SJCRH30 (cell line): ENCODE data around the gene PPOX. TPM values are rescaled to one million over a fixed set of nuclear protein-coding genes. Genes with fewer than 3 reads are reported as not detected.

Experiments
- DNase-seq, 2 experiments: peaks; one replicate each; pipeline ENCODE4 v3.0.0-alpha.2; 2015 to 2020
- H3K27ac ChIP-seq: fragments of 250-450 bp; sonication (Bioruptor Pico); 2 replicates; pipeline ENCODE4 v1.5.1; 2020; ENCODE audit warnings: mild to moderate bottlenecking, moderate library complexity
- H3K27me3 ChIP-seq: fragments of 250-450 bp; sonication (Bioruptor Pico); 2 replicates; pipeline ENCODE4 v1.5.1; 2020; ENCODE audit warnings: mild to moderate bottlenecking, moderate library complexity
- H3K36me3 ChIP-seq: fragments of 250-450 bp; sonication (Bioruptor Pico); 2 replicates; pipeline ENCODE4 v1.5.1; 2020; ENCODE audit warnings: mild to moderate bottlenecking, moderate library complexity
- H3K4me1 ChIP-seq: fragments of 250-450 bp; sonication (Bioruptor Pico); 2 replicates; pipeline ENCODE4 v1.5.1; 2020; ENCODE audit warnings: mild to moderate bottlenecking, moderate library complexity
- H3K4me3 ChIP-seq: fragments of 250-450 bp; sonication (Bioruptor Pico); 2 replicates; pipeline ENCODE4 v1.5.1; 2020; ENCODE audit warnings: mild to moderate bottlenecking, moderate library complexity
- H3K9me3 ChIP-seq: fragments of 250-450 bp; sonication (Bioruptor Pico); replicated peaks from 2 replicates; pipeline ENCODE4 v1.5.1; 2020; ENCODE audit warnings: mild to moderate bottlenecking, moderate library complexity
- total RNA-seq: library from RNA; depleted of rRNA; stranded (reverse); fragments of >200 nt; shearing (Covaris generic); gene quantifications from 2 replicates; pipeline ENCODE4 v1.2.3, GENCODE V29; 2014

PPOX gene
- total RNA-seq, 1 experiment from 2014 or later, result 13.5 TPM

- Histone ChIP-seq H3K4me1 (peaks cover 15% of the 10 kb centered on the region), H3K27ac (no peak overlapping the region), H3K27me3 (no peaks in the 10 kb centered on the region), H3K9me3 (no peaks in the 10 kb centered on the region), H3K36me3 (peaks cover 35% of the 10 kb centered on the region), H3K4me3 (no peak overlapping the region)
- DNase-seq, result no peak
Measured at GRCh38 chr1:161195171-161195570, 28.9 kb downstream of the PPOX start.

GRCh38 chr1:161196111-161196510 is 29.9 kb downstream of the PPOX start:
- peaks cover 32% of the 10 kb centered on the region for H3K36me3 ChIP-seq
- H3K27ac ChIP-seq, result no peak overlapping the region; the same call in 1 of the 2 replicates
- H3K4me1 ChIP-seq, result peaks cover 24% of the 10 kb centered on the region
- H3K27me3 ChIP-seq, result no peaks in the 10 kb centered on the region
- H3K4me3 ChIP-seq, result no peak overlapping the region
- no peak for DNase-seq
- H3K9me3 ChIP-seq, result no peaks in the 10 kb centered on the region

- peak; percentile 73 to 78 for DNase-seq
- H3K27ac ChIP-seq, result peak overlapping the region; percentile 93
- peaks cover 26% of the 10 kb centered on the region for H3K4me1 ChIP-seq
- peak overlapping the region; percentile 57 for H3K4me3 ChIP-seq
- H3K9me3 ChIP-seq, result no peaks in the 10 kb centered on the region
- H3K36me3 ChIP-seq, result peaks cover 25% of the 10 kb centered on the region
- no peaks in the 10 kb centered on the region for H3K27me3 ChIP-seq
Measured at GRCh38 chr1:161196521-161197451, 30.6 kb downstream of the PPOX start.

GRCh38 chr1:161197560-161198193 is 31.5 kb downstream of the PPOX start:
- DNase-seq, result no peak
- H3K27me3 ChIP-seq, result no peaks in the 10 kb centered on the region
- H3K4me1 ChIP-seq, result peaks cover 26% of the 10 kb centered on the region
- H3K4me3 ChIP-seq, result peak overlapping the region; percentile 57
- peak overlapping the region; percentile 93 for H3K27ac ChIP-seq
- no peaks in the 10 kb centered on the region for H3K9me3 ChIP-seq
- peaks cover 16% of the 10 kb centered on the region for H3K36me3 ChIP-seq

- DNase-seq, result peak; percentile 76 to 85
- Histone ChIP-seq H3K36me3 (peaks cover 10% of the 10 kb centered on the region), H3K4me3 (peak overlapping the region; percentile 57), H3K4me1 (peaks cover 26% of the 10 kb centered on the region), H3K27me3 (no peaks in the 10 kb centered on the region), H3K9me3 (no peaks in the 10 kb centered on the region), H3K27ac (peak overlapping the region; percentile 93)
Measured at GRCh38 chr1:161198194-161198896, 32.1 kb downstream of the PPOX start.

GRCh38 chr1:161198897-161199431 is 32.7 kb downstream of the PPOX start, which contains the start of gene ADAMTS4:
TSS of gene ADAMTS4 (minus strand) at chr1:161199054. CDS start at chr1:161198627, 427 bp downstream.
- no peaks in the 10 kb centered on the region for H3K9me3 ChIP-seq
- DNase-seq, result peak; percentile 97 to 98
- H3K27me3 ChIP-seq, result no peaks in the 10 kb centered on the region
- peaks cover 26% of the 10 kb centered on the region for H3K4me1 ChIP-seq
- H3K36me3 ChIP-seq, result peaks cover 8% of the 10 kb centered on the region
- H3K4me3 ChIP-seq, result peak within 1 kb of the TSS; percentile 57
- H3K27ac ChIP-seq, result peak within 1 kb of the TSS; percentile 93

- peak overlapping the region; percentile 93 for H3K27ac ChIP-seq
- DNase-seq, result peak in 1 of 2 experiments; percentile 24
Measured at GRCh38 chr1:161199506-161200139, 33.4 kb downstream of the PPOX start.

GRCh38 chr1:161200421-161200991 is 34.3 kb downstream of the PPOX start:
- peak overlapping the region; percentile 93 for H3K27ac ChIP-seq
- H3K4me1 ChIP-seq, result peaks cover 26% of the 10 kb centered on the region

More at GRCh38 chr1:161199506-161200139, 33.4 kb downstream of the PPOX start:
- Histone ChIP-seq H3K27me3 (no peaks in the 10 kb centered on the region), H3K36me3 (peaks cover 5% of the 10 kb centered on the region; the same call in 1 of the 2 replicates), H3K4me1 (peaks cover 26% of the 10 kb centered on the region), H3K4me3 (peak overlapping the region; percentile 25), H3K9me3 (no peaks in the 10 kb centered on the region)

GRCh38 chr1:161200992-161201835 is 35.0 kb downstream of the PPOX start:
- Histone ChIP-seq H3K27ac (peak overlapping the region; percentile 93), H3K36me3 (no peaks in the 10 kb centered on the region), H3K9me3 (no peaks in the 10 kb centered on the region), H3K27me3 (no peaks in the 10 kb centered on the region), H3K4me1 (peaks cover 25% of the 10 kb centered on the region), H3K4me3 (peak overlapping the region; percentile 72)
- DNase-seq, result peak; percentile 40 to 48

More at GRCh38 chr1:161200421-161200991, 34.3 kb downstream of the PPOX start:
- Histone ChIP-seq H3K36me3 (peaks cover under 1% of the 10 kb centered on the region; the same call in 1 of the 2 replicates), H3K9me3 (no peaks in the 10 kb centered on the region), H3K27me3 (no peaks in the 10 kb centered on the region), H3K4me3 (no peak overlapping the region)
- DNase-seq, result no peak

GRCh38 chr1:161201836-161202712 is 35.8 kb downstream of the PPOX start, which contains the start of gene NDUFS2:
TSS of gene NDUFS2 (plus strand) at chr1:161202367. CDS start at chr1:161202386, 19 bp downstream.
- Histone ChIP-seq H3K4me3 (peak within 1 kb of the TSS; percentile 72), H3K4me1 (peaks cover 21% of the 10 kb centered on the region), H3K9me3 (no peaks in the 10 kb centered on the region), H3K27me3 (no peaks in the 10 kb centered on the region), H3K27ac (peak within 1 kb of the TSS; percentile 93), H3K36me3 (0 out of 2 replicates have a peak, but pooled peaks cover 4% of the 10 kb centered on the region)
- DNase-seq, result peak; percentile 97 to 98

GRCh38 chr1:161206411-161207140 is 40.4 kb downstream of the PPOX start:
- H3K36me3 ChIP-seq, result peaks cover 26% of the 10 kb centered on the region
- H3K4me1 ChIP-seq, result no peaks in the 10 kb centered on the region
- no peaks in the 10 kb centered on the region for H3K27me3 ChIP-seq
- H3K4me3 ChIP-seq, result no peak overlapping the region
- H3K9me3 ChIP-seq, result no peaks in the 10 kb centered on the region
- H3K27ac ChIP-seq, result no peak overlapping the region
- DNase-seq, result no peak
